HepG2 (cell line): Measurements from ENCODE around the gene WDCP. TPM values are rescaled to one million over a fixed set of nuclear protein-coding genes. Genes with fewer than 3 reads are reported as not detected.
A peak's percentile ranks its signal among the peaks of the same experiment; 100 is the strongest.

Experiments used
- ERF ChIP-seq: IDR thresholded peaks from 2 replicates; pipeline ENCODE4 v1.6.1; 2018; ENCODE audit warnings: missing biosample characterization, missing genetic modification reagents
- JDP2 ChIP-seq: sonication (generic); formaldehyde crosslinking; IDR thresholded peaks from 2 replicates; pipeline ENCODE4 v1.8.1; 2022; ENCODE audit warnings: missing genetic modification reagents, borderline replicate concordance
- NKX3-1 ChIP-seq: sonication (generic); formaldehyde crosslinking; IDR thresholded peaks from 2 replicates; pipeline ENCODE4 v1.5.0; 2020; ENCODE audit warnings: missing genetic modification reagents
- NR2F2 ChIP-seq: IDR thresholded peaks from 2 replicates; pipeline ENCODE4 v1.6.1; 2012; ENCODE audit warnings: low read depth, inconsistent platforms, borderline replicate concordance
- PHF8 ChIP-seq: sonication (generic); formaldehyde crosslinking; IDR thresholded peaks from 2 replicates; pipeline ENCODE4 v1.5.0; 2020; ENCODE audit warnings: missing genetic modification reagents
- SIX4 ChIP-seq: sonication (generic); formaldehyde crosslinking; IDR thresholded peaks from 2 replicates; pipeline ENCODE4 v1.4.0; 2020; ENCODE audit warnings: missing genetic modification reagents
- ZFAT ChIP-seq: sonication (generic); formaldehyde crosslinking; conservative IDR thresholded peaks from 2 replicates; pipeline ENCODE4 v1.8.1; 2023; ENCODE audit warnings: missing genetic modification reagents, inconsistent platforms
- ZMYM2 ChIP-seq: sonication (generic); formaldehyde crosslinking; IDR thresholded peaks from 2 replicates; pipeline ENCODE4 v1.8.0; 2022; ENCODE audit warnings: mild to moderate bottlenecking, missing genetic modification reagents
- ZNF296 ChIP-seq: sonication (generic); formaldehyde crosslinking; conservative IDR thresholded peaks from 2 replicates; pipeline ENCODE4 v1.5.0; 2020; ENCODE audit warnings: mild to moderate bottlenecking, missing genetic modification reagents
- ZNF331 ChIP-seq: sonication (generic); formaldehyde crosslinking; IDR thresholded peaks from 2 replicates; pipeline ENCODE4 v1.4.0; 2020; ENCODE audit warnings: missing genetic modification reagents
- ZNF383 ChIP-seq: sonication (generic); formaldehyde crosslinking; IDR thresholded peaks from 2 replicates; pipeline ENCODE4 v1.4.0; 2020; ENCODE audit warnings: missing genetic modification reagents, mild to moderate bottlenecking, borderline replicate concordance
- ZNF589 ChIP-seq: sonication (generic); formaldehyde crosslinking; conservative IDR thresholded peaks from 2 replicates; pipeline ENCODE4 v1.8.0; 2022; ENCODE audit warnings: mild to moderate bottlenecking, moderate library complexity, missing genetic modification reagents
- ZNF605 ChIP-seq: sonication (generic); formaldehyde crosslinking; IDR thresholded peaks from 2 replicates; pipeline ENCODE4 v1.8.0; 2022; ENCODE audit warnings: mild to moderate bottlenecking, missing genetic modification reagents
- ZNF790 ChIP-seq: sonication (generic); formaldehyde crosslinking; IDR thresholded peaks from 2 replicates; pipeline ENCODE4 v1.8.0; 2022; ENCODE audit warnings: missing genetic modification reagents, mild to moderate bottlenecking, borderline replicate concordance
- polyA plus RNA-seq, 8 experiments: library from polyadenylated mRNA; depleted of rRNA in 3 of 8; stranded (reverse) in 7 of 8; unstranded in 1 of 8; fragments of >200 nt; fragmentation: Illumina TruSeq in 4 of 8; extraction: Trizol in 4 of 8; gene quantifications; 2 replicates each; pipeline versions ENCODE4 v1.2.1 to v1.2.3, GENCODE V29; 2011 to 2016; ENCODE audit warnings: low read depth in 4 of 8, missing spikeins in 1 of 8, mixed read lengths in 1 of 8; ENCODE audit not compliant: insufficient read depth in 1 of 8
- total RNA-seq, 5 experiments: library from RNA; depleted of rRNA; stranded (reverse); fragments of >200 nt; fragmentation: Illumina TruSeq; extraction: Trizol; gene quantifications; 2 replicates each; pipeline ENCODE4 v1.2.3, GENCODE V29; 2016; ENCODE audit warnings: low read depth in 1 of 5
- TF ChIP-seq, protein P1 (sequence below): sonication (generic); formaldehyde crosslinking; IDR thresholded peaks from 2 replicates; pipeline ENCODE4 v1.8.0; 2022; ENCODE audit warnings: missing genetic modification reagents, mild to moderate bottlenecking, inconsistent platforms, borderline replicate concordance
- TF ChIP-seq, protein P2 (sequence below): IDR thresholded peaks from 2 replicates; pipeline ENCODE4 v1.6.1; 2016
- TF ChIP-seq, protein P3 (sequence below): sonication (generic); formaldehyde crosslinking; IDR thresholded peaks from 2 replicates; pipeline ENCODE4 v1.4.0; 2020; ENCODE audit warnings: missing genetic modification reagents
- TF ChIP-seq, protein P4 (sequence below): sonication (generic); formaldehyde crosslinking; conservative IDR thresholded peaks from 2 replicates; pipeline ENCODE4 v1.4.0; 2020; ENCODE audit warnings: mild to moderate bottlenecking, missing genetic modification reagents, moderate library complexity

Gene WDCP
- total and polyA plus RNA-seq, 2 of the 13 experiments (the other 11 are each of a cell fraction or from before 2014, with no cell fraction given): 17.4 to 22.6 TPM

DNA sequence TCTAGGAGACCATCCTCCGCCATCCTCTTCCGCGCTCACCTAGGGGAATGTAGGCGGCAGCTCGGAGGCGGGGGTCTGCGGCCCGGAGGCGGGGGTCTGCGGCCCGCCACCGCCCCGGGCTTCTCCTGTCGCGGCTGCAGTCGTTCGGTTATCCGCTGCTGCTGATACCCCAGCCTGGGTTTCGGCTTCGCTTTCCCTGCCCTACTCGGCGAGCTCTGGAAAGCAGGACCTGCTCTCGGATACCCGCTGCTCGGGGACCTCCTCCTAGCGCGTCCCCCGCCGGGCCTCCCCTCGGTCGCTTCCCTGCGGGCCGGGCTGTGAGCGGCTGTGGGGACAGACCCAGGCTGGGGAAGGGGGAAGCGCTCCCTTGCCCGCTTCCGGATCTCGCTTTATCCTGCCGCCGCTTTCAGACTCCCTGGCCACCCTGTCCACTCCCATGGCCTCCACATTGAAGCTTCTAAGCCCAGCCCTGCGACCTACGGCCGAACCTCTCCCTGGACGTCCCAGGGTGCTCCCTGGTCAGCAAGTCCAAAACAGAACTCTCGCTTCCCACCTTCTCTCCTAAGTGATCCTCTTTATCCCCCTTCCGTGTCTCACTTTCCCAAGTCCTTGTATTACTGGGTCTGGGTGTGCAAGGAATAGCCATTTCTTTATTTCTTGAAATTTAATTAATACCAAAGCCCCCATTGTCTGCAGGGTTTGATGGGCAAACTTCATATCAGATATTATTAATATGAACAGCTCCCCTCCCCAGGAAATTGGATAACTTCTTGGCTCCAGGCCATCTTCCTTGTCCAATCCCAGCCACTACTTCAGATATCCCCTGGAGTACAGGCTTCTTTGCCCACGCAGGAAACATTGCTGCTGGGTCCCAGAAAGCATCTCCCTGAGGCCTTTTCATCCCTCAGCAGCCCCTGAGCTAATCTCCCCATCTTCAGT, 3.1 kb upstream of the WDCP start (continued):
- TF ChIP-seq NKX3-1 (no peak), SIX4 (no peak), JDP2 (no peak), ZNF331 (CRISPR knock-in tag) (no peak), ZNF605 (CRISPR knock-in tag) (no peak; the same call in 1 of the 2 replicates), ZNF589 (CRISPR knock-in tag) (no peak), PHF8 (CRISPR knock-in tag) (peak; percentile 41), ZNF296 (CRISPR knock-in tag) (0 out of 2 replicates have a peak, but pooled peaks have one; percentile 55), ZNF790 (CRISPR knock-in tag) (no peak), ZFAT (0 out of 2 replicates have a peak, but pooled peaks have one; percentile 10), ERF (CRISPR knock-in tag) (no peak), ZMYM2 (CRISPR knock-in tag) (no peak), NR2F2 (no peak), ZNF383 (CRISPR knock-in tag) (no peak)
- TF ChIP-seq, protein P1, sequence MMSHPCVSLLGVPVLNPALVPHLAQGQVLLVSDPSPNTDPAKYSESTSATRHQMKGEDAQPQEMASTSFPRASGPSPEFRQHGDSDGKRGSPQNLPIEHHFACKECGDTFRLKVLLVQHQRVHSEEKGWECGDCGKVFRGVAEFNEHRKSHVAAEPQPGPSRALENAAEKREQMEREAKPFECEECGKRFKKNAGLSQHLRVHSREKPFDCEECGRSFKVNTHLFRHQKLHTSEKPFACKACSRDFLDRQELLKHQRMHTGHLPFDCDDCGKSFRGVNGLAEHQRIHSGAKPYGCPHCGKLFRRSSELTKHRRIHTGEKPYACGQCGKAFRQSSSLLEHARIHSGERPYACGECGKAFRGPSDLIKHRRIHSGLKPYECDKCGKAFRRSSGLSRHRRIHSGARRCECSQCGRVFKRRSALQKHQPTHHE: 0 out of 2 replicates have a peak, but pooled peaks have one; percentile 12
- TF ChIP-seq, protein P2, sequence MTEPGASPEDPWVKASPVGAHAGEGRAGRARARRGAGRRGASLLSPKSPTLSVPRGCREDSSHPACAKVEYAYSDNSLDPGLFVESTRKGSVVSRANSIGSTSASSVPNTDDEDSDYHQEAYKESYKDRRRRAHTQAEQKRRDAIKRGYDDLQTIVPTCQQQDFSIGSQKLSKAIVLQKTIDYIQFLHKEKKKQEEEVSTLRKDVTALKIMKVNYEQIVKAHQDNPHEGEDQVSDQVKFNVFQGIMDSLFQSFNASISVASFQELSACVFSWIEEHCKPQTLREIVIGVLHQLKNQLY: no peak
- TF ChIP-seq, protein P3, sequence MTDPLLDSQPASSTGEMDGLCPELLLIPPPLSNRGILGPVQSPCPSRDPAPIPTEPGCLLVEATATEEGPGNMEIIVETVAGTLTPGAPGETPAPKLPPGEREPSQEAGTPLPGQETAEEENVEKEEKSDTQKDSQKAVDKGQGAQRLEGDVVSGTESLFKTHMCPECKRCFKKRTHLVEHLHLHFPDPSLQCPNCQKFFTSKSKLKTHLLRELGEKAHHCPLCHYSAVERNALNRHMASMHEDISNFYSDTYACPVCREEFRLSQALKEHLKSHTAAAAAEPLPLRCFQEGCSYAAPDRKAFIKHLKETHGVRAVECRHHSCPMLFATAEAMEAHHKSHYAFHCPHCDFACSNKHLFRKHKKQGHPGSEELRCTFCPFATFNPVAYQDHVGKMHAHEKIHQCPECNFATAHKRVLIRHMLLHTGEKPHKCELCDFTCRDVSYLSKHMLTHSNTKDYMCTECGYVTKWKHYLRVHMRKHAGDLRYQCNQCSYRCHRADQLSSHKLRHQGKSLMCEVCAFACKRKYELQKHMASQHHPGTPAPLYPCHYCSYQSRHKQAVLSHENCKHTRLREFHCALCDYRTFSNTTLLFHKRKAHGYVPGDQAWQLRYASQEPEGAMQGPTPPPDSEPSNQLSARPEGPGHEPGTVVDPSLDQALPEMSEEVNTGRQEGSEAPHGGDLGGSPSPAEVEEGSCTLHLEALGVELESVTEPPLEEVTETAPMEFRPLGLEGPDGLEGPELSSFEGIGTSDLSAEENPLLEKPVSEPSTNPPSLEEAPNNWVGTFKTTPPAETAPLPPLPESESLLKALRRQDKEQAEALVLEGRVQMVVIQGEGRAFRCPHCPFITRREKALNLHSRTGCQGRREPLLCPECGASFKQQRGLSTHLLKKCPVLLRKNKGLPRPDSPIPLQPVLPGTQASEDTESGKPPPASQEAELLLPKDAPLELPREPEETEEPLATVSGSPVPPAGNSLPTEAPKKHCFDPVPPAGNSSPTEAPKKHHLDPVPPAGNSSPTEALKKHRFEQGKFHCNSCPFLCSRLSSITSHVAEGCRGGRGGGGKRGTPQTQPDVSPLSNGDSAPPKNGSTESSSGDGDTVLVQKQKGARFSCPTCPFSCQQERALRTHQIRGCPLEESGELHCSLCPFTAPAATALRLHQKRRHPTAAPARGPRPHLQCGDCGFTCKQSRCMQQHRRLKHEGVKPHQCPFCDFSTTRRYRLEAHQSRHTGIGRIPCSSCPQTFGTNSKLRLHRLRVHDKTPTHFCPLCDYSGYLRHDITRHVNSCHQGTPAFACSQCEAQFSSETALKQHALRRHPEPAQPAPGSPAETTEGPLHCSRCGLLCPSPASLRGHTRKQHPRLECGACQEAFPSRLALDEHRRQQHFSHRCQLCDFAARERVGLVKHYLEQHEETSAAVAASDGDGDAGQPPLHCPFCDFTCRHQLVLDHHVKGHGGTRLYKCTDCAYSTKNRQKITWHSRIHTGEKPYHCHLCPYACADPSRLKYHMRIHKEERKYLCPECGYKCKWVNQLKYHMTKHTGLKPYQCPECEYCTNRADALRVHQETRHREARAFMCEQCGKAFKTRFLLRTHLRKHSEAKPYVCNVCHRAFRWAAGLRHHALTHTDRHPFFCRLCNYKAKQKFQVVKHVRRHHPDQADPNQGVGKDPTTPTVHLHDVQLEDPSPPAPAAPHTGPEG: no peak
- TF ChIP-seq, protein P4, sequence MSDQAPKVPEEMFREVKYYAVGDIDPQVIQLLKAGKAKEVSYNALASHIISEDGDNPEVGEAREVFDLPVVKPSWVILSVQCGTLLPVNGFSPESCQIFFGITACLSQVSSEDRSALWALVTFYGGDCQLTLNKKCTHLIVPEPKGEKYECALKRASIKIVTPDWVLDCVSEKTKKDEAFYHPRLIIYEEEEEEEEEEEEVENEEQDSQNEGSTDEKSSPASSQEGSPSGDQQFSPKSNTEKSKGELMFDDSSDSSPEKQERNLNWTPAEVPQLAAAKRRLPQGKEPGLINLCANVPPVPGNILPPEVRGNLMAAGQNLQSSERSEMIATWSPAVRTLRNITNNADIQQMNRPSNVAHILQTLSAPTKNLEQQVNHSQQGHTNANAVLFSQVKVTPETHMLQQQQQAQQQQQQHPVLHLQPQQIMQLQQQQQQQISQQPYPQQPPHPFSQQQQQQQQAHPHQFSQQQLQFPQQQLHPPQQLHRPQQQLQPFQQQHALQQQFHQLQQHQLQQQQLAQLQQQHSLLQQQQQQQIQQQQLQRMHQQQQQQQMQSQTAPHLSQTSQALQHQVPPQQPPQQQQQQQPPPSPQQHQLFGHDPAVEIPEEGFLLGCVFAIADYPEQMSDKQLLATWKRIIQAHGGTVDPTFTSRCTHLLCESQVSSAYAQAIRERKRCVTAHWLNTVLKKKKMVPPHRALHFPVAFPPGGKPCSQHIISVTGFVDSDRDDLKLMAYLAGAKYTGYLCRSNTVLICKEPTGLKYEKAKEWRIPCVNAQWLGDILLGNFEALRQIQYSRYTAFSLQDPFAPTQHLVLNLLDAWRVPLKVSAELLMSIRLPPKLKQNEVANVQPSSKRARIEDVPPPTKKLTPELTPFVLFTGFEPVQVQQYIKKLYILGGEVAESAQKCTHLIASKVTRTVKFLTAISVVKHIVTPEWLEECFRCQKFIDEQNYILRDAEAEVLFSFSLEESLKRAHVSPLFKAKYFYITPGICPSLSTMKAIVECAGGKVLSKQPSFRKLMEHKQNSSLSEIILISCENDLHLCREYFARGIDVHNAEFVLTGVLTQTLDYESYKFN (CRISPR knock-in tag): no peak
